NOMO-1 treated with DMSO at 0.1 percent for 48 hours (cell line): ENCODE results near the gene LSAMP.

ENCODE experiments used
- DNase-seq: peaks from one replicate; lab custom pipeline; 2025; ENCODE audit not compliant: unreplicated experiment; lab: John Stamatoyannopoulos, UW

The LSAMP gene

GRCh38 chr3:116367761-116368395, 77.4 kb downstream of the LSAMP start:
- DNase-seq = no peak

- no peak for DNase-seq
Measured at GRCh38 chr3:116356056-116356455, 89.2 kb downstream of the LSAMP start.

- no peak for DNase-seq
Measured at GRCh38 chr3:116354382-116354781, 90.9 kb downstream of the LSAMP start.

- no peak for DNase-seq
Measured at GRCh38 chr3:116350119-116350733, 95.1 kb downstream of the LSAMP start.

GRCh38 chr3:116348216-116348615, 97.1 kb downstream of the LSAMP start:
- no peak for DNase-seq

GRCh38 chr3:116342499-116342898, 102.8 kb downstream of the LSAMP start:
- DNase-seq = no peak

- no peak for DNase-seq
Measured at GRCh38 chr3:116341899-116342298, 103.4 kb downstream of the LSAMP start.

- DNase-seq = no peak
Measured at GRCh38 chr3:116341381-116341780, 103.9 kb downstream of the LSAMP start.

GRCh38 chr3:116340680-116341216, 104.5 kb downstream of the LSAMP start:
- no peak for DNase-seq

GRCh38 chr3:116339441-116340028, 105.8 kb downstream of the LSAMP start:
- no peak for DNase-seq

- DNase-seq = no peak
Measured at GRCh38 chr3:116338713-116339112, 106.6 kb downstream of the LSAMP start.

- no peak for DNase-seq
Measured at GRCh38 chr3:116337229-116337628, 108.1 kb downstream of the LSAMP start.

- DNase-seq = no peak
Measured at GRCh38 chr3:116331380-116331779, 113.9 kb downstream of the LSAMP start.

GRCh38 chr3:116322750-116323375, 122.4 kb downstream of the LSAMP start:
- DNase-seq = no peak

- no peak for DNase-seq
Measured at GRCh38 chr3:116318370-116318769, 126.9 kb downstream of the LSAMP start.

GRCh38 chr3:116316771-116317170, 128.5 kb downstream of the LSAMP start:
- no peak for DNase-seq

- DNase-seq = no peak
Measured at GRCh38 chr3:116314476-116314875, 130.8 kb downstream of the LSAMP start.

- DNase-seq = no peak
Measured at GRCh38 chr3:116306720-116307119, 138.6 kb downstream of the LSAMP start.

GRCh38 chr3:116306149-116306548, 139.1 kb downstream of the LSAMP start:
- DNase-seq = no peak

GRCh38 chr3:116302087-116302747, 143.1 kb downstream of the LSAMP start:
- no peak for DNase-seq

GRCh38 chr3:116301422-116301821, 143.9 kb downstream of the LSAMP start:
- no peak for DNase-seq
